NAMALWA (cell line): Measurements from ENCODE around the gene CENPA.
A peak's percentile ranks its signal among the peaks of the same experiment; 100 is the strongest.
"Not testable (repeated sequence)": the region's sequence is repeated elsewhere in the genome, so short reads cannot be mapped to it uniquely, and the experiment has no call there.

Source experiments
- DNase-seq: peaks from one replicate; pipeline ENCODE4 v3.0.0-alpha.2; 2015; ENCODE audit warnings: low spot score

The CENPA gene

GRCh38 chr2:26785431-26786206 lies at the start of gene CENPA:
Gene CENPA (plus strand): TSS chr2:26786056. CDS start chr2:26786197, 141 bp downstream.
- peak; percentile 100 for DNase-seq

DNA sequence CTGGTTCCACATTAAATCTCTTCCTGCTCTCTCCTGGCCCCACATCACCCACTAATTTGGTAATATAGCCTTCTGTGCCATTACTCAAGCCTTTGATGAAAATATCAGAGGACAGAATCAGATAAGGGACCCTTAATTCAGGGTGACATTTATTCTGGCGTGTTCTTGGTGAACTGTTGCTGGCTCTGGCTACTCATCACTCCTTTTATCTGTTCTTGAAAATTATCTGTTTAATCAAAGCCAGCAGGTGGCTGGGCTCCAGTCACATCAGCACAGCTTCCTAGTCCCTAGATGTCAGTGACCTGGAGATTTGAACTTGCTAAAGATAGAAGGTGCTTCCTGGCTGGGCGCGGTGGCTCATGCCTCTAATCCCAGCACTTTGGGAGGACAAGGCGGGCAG lies 48.6 kb upstream of the CENPA start:
- DNase-seq = no peak

GRCh38 chr2:26738481-26738880 lies 47.4 kb upstream of the CENPA start:
- no peak for DNase-seq

DNA sequence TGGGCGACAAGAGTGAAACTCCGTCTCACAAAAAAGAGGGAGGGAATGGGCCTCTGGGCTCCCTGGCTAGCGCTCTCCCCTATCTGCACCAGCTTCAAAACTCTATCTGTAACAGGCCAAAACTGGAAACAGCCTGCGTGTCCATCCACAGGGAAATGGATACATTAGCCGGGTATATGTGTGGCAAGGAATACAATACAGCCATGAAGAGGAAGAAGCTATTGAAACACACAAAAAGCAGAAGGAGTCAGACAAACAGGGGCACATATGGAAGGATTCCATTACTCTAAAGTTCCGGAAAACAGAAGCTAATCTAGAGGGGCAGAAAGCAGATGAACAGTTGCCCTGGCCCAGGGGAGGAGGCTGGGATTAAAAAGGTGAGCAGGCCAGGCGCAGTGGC lies 46.3 kb upstream of the CENPA start:
- DNase-seq = no peak

GRCh38 chr2:26740346-26740745 lies 45.5 kb upstream of the CENPA start:
- DNase-seq = no peak

DNA sequence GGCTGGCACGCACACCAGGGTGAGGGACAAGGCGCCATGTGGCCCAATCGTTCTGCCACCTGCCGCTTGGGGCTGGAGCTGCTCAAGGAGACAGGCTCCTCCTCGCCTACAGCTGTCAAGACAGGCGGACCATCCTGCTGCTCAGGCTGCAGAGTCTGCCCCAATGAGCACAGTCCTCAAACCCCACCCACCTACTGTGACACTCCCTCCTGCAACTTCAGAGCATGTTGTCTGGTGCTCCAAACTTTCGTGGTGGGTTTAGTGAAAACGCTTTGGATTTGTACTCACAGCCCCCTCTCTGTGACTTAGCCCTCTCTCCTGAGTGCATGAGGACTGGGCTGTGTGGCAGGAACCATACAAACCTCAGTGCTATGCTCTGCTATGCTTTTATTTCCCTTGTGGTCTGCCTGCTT lies 45.0 kb upstream of the CENPA start:
- DNase-seq = no peak

DNA sequence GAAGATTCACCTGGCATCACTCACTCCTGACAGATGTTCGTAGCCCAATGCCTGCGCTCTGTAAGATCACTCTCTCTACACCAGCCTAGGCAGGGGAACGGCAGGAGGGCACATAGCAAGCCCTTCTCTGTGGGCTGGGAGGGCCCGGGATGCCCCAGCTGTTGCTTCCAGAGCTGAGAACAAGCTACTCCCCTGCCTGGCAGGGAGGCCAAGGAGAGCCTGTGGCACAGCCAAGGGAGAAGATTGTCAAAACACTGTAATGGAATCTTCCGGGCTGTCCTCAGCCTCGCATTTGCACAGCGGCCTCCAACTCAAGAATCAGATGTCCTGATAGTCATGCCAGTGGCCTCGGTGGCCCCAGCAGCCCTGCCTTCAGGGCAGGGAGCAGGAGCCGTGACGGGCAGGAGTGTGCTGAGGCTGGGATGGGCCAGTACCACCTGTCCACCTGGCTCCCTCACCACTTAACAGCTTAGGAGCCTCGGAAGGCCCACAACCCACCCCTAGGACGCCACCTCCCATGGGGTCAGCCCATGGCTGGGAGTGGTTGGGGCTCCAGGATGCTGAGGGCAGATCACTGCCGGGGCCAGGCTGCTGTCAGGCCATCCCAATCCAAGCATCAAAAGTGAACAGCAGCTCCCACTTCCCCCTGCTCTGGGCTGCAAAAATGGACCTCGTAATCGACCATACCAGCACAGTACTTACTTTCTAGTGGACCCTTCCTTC lies 43.6 kb upstream of the CENPA start:
- DNase-seq = no peak

- no peak for DNase-seq
Observed at GRCh38 chr2:26743852-26744251, 42.0 kb upstream of the CENPA start.

DNA sequence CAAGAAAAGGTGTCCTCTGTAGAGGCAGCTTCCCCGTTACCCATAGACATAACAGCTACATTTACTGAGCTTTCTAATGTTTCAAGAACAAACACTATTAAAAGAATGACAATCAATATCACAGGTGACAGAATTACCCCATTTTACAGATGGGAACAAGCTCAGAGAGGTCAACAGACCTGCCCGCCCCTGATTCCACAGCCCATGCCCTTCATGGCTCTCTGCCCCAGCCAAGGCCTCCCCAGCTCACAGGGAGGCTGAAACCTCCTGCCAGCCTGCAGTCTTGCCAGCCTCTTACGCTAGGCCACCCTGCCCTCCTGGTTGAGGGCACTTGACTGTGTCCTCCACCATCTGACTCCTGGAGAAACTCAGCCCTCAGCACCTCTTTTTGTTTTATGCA lies 40.9 kb upstream of the CENPA start:
- no peak for DNase-seq

DNA sequence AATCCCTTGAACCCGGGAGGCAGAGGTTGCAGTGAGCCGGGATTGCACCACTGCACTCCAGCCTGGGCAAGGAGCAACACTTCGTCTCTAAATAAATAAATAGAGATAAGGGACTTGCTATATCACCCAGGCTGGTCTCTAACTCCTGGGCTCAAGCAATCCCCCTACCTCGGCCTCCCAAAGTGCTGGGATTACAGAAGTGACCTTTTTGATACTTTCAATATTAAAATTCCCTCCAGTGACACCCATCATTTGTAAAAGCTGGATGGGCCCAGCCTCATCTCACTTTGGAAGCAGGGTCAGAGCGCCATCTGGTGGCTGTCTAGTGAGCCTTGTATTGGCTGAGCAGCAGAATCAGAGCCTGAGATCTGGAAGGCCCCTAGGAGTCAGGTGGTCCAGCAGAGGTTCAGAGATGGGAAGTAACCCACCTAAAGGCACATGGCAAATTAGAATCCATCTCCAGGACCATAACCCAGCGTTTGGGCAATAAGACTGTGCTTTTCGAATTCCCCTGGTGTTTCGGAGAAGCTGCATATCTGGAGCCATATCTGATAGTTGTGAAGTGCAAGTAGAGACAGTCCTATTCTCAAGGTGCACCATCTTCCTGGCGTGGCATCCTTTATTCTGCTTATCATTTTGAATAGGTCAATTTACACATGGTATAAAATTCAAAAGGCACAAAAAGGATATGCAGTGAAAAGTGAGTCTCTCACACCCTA lies 40.1 kb upstream of the CENPA start:
- DNase-seq = peak; percentile 86

DNA sequence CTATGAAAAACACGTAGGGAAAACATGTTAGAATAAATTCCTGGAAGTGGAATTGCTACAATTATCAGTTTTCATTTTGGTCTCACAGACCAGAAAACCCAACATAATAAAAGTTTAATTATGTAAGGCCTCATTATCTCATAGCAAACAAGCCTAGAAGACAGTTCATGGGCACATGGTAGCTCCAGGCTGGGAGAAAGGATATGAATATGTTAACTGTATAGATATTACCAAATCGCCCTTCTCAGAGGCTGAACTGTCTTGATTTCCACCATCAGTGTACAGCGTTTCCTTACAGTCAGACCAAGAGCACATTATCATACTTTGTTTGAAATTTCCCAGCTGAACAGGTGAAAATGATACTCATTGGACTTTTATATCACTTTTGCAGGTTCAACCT lies 38.9 kb upstream of the CENPA start:
- DNase-seq = no peak

GRCh38 chr2:26749787-26750420 lies 36.0 kb upstream of the CENPA start:
- not testable (repeated sequence) for DNase-seq

GRCh38 chr2:26750467-26750866 lies 35.4 kb upstream of the CENPA start:
- not testable (repeated sequence) for DNase-seq

DNA sequence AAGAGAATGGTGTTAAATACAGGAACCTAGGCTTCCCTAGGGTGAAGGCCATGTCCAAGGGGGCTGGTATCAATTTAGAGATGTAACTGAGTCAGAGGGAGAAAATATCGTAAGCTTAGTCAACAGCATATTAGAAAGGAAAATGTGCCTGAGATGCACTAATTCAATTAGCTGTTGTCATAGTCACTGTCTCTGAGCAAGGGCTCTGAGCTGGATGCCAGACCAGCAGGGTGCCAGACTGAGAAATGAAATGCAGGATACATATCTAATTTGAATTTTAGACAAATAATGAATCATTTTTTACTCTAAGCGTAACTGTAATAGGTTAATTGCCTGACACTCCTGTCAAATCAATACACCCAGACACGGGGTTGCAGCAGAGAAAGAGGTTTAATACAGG lies 33.2 kb upstream of the CENPA start:
- DNase-seq = no peak

DNA sequence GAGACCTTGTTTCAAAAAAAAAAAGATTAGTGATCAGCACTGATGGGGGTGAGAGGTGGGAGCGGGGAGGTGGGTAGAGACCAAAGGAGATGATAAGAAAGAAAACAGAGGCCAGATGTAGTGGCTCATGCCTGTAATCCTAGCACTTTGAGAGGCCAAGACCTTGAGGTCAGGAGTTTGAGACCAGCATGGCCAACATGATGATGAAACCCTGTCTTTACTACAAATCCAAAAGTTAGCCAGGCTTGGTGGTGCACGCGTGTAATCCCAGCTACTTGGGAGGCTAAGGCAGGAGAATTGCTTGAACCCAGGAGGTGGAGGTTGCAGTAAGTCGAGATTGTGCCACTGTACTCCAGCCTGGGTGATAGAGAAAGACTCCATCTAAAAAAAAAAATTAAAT lies 31.3 kb upstream of the CENPA start:
- DNase-seq = no peak

DNA sequence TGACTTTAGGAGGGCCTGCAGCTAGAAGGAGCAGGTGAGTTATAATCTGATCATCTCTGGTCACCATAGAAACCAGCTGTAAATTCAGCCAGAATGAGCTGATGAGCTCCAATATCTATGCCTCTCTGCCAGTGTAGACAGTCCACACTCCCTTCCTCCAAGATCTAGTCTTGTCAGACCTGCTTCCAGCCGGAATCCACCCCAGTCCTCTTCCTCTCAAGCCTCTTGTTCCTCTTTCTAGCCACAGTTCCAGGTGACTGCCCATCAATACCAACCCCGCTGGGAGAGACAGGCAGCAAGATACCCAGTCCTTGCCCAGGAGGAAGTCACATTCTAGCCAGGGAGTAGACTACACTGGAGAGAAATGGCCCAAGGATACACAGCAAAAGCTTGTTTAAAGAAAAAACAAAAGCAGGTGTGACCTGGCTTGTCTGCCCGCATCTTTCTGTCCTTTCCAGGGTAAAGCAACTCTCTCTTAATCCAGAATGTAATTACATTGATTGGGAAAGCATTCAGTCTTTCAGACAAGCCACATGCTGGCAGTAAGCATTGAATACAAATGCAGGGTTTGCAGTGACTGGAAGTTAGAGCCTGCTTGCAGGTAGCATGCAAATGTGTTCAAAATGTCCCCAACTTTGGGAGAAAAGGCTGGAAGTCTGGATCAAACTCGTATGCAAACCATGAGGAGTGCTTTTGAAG lies 30.7 kb upstream of the CENPA start:
- peak; percentile 26 for DNase-seq

DNA sequence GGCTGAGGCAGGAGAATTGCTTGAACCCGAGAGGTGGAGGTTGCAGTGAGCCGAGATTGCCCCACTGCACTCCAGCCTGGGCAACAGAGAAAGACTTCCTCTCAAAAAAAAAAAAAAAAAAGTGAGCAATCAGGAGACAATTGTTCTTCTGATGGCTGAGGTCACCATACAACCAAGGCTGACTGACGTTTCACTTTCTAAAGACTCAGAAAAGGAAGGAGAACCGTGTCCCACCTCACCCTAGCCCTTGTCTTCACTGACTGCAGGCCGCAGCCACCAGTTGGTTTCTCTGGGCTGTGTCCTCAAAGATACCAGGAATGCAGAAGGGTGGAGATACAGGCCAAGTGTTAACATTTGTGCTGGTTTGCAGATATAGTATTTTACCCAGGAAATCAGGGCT lies 29.5 kb upstream of the CENPA start:
- no peak for DNase-seq

GRCh38 chr2:26757873-26758789 lies 27.7 kb upstream of the CENPA start:
- no peak for DNase-seq

DNA sequence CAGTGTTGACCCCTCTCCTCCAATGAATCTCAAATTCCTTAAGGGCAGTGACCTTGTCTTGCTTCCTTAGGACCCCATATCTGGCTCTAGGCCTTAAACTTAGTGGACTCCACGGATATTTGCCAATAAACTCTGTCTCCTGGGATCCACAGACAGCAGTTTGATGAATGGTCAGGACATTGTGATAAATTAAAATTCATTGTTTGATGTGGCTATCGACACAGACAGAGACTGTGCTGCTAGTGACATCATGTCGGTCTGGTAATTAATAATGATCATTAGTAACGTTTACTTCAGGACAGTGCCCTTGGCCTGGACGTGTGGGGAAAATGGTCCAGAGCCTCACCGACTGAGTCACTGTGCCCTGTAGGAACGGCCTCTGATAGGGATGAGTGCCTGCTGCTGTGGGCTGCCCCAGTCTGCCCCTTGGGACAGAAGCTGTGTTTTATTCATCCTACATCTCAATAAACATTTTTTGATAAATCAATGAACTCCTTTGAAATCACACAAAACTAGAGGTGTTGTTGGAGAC lies 27.0 kb upstream of the CENPA start:
- no peak for DNase-seq

DNA sequence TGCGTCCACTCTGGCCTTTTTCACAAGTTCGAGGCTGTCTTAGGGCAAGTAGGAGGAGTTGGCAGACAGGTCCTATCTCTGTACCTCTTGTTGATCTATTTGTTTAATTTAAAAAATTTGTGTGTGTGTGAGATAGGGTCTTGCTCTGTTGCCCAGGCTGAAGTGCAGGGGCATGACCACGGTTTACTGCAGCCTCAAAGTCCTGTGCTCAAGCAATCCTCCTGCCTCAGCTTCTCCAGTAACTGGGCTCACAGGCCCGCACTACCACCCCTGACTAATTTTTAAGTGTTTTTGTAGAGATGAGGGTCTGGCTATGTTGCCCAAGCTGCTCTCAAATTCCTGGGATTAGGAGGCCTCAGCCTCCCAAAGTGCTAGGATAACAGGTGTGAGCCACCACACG lies 26.0 kb upstream of the CENPA start:
- DNase-seq = no peak
